GM12878 (cell line): ENCODE measurements around the gene HDHD3. TPM values are rescaled to one million over a fixed set of nuclear protein-coding genes. Genes with fewer than 3 reads are reported as not detected.

ENCODE experiments used
- ATAC-seq: fragments of 200-7000 bp; cut with Tn5 transposase; 3 replicates; pipeline ENCODE4 v1.9.1; 2020; ENCODE audit warnings: mild to moderate bottlenecking, moderate library complexity
- BruUV-seq: library from RNA; stranded (reverse); fragments of 400-500 nt; replicated peaks from 2 replicates; lab custom pipeline; 2021; lab: Mats Ljungman, UMichigan
- CTCF ChIA-PET: fragments of 300-600 bp; sonication (Branson Sonifier 250); formaldehyde crosslinking; extraction: SDS; loops from one replicate; lab custom pipeline; 2021; ENCODE audit warnings: inconsistent platforms; lab: Yijun Ruan, JAX
- POLR2A ChIA-PET: fragments of 350-600 bp; formaldehyde crosslinking; extraction: SDS; loops from one replicate; lab custom pipeline; 2021; ENCODE audit warnings: inconsistent platforms; lab: Charles Lee
- RAD21 ChIA-PET: fragments of 300-600 bp; sonication (Branson Sonifier 250); formaldehyde crosslinking; loops from one replicate; lab custom pipeline; 2023; ENCODE audit warnings: antibody characterized with exemption; ENCODE audit not compliant: unreplicated experiment; lab: Charles Lee
- SMC1A ChIA-PET: fragments of 300-600 bp; sonication (Branson Sonifier 250); formaldehyde crosslinking; loops from one replicate; lab custom pipeline; 2023; ENCODE audit not compliant: unreplicated experiment, uncharacterized antibody; lab: Charles Lee
- DNase-seq: peaks from one replicate; pipeline ENCODE4 v3.0.0-alpha.2; 2011; ENCODE audit warnings: low read depth, low spot score
- FAIRE-seq: peaks from 3 replicates; lab custom pipeline; 2011; peaks lifted over from hg19 to GRCh38; lab: Jason Lieb, UNC
- H2AFZ ChIP-seq: 2 replicates; pipeline ENCODE4 v1.6.0; 2011; ENCODE audit warnings: low read depth, low read length, control low read depth; ENCODE audit not compliant: control insufficient read depth
- H3K27ac ChIP-seq: 2 replicates; pipeline ENCODE4 v1.5.1; 2011; ENCODE audit warnings: control low read depth; ENCODE audit not compliant: control insufficient read depth, insufficient read depth
- H3K27me3 ChIP-seq, 2 experiments: replicated peaks in 1 of 2; 2 replicates each; pipeline versions ENCODE4 v1.6.0 to v1.6.1; 2011; ENCODE audit warnings: low read length in 1 of 2; ENCODE audit not compliant: control insufficient read depth in 2 of 2, insufficient read depth in 2 of 2
- H3K36me3 ChIP-seq, 2 experiments: 2 replicates each; pipeline ENCODE4 v1.5.1; 2011; ENCODE audit warnings: low read length in 1 of 2; ENCODE audit not compliant: control insufficient read depth in 2 of 2, insufficient read depth in 2 of 2
- H3K4me1 ChIP-seq: 2 replicates; pipeline ENCODE4 v1.6.1; 2011; ENCODE audit warnings: mild to moderate bottlenecking, low read length, moderate library complexity, mixed read lengths; ENCODE audit not compliant: control insufficient read depth, insufficient read depth
- H3K4me2 ChIP-seq: 2 replicates; pipeline ENCODE4 v1.6.0; 2011; ENCODE audit warnings: control low read depth; ENCODE audit not compliant: control insufficient read depth, insufficient read depth
- H3K4me3 ChIP-seq: fragments of 200-600 bp; sonication (generic); 2 replicates; pipeline ENCODE4 v1.5.1; 2016
- H3K79me2 ChIP-seq: 2 replicates; pipeline ENCODE4 v1.6.0; 2011; ENCODE audit warnings: low read length; ENCODE audit not compliant: control insufficient read depth, insufficient read depth
- H3K9ac ChIP-seq: 2 replicates; pipeline ENCODE4 v1.8.0; 2011; ENCODE audit warnings: low read length, control low read depth, mixed read lengths; ENCODE audit not compliant: control insufficient read depth, insufficient read depth
- H3K9me3 ChIP-seq: replicated peaks from 3 replicates; pipeline ENCODE4 v1.5.1; 2011; ENCODE audit warnings: mild to moderate bottlenecking, low read length; ENCODE audit not compliant: control insufficient read depth, insufficient read depth
- H4K20me1 ChIP-seq: 2 replicates; pipeline ENCODE4 v1.6.0; 2011; ENCODE audit not compliant: control insufficient read depth, insufficient read depth
- CBFB ChIP-seq: IDR thresholded peaks from 2 replicates; pipeline ENCODE4 v1.6.1; 2016; ENCODE audit warnings: antibody characterized with exemption, low read depth
- ETV6 ChIP-seq, 2 experiments: fragments of 450-650 bp in 1 of 2; IDR thresholded peaks in 1 of 2; conservative IDR thresholded peaks in 1 of 2; 2 replicates each; pipeline ENCODE4 v1.6.1; 2014; ENCODE audit warnings: antibody characterized with exemption in 1 of 2, borderline replicate concordance in 1 of 2, low read depth in 1 of 2, mild to moderate bottlenecking in 1 of 2, moderate library complexity in 1 of 2
- FOXM1 ChIP-seq: IDR thresholded peaks from 2 replicates; pipeline ENCODE4 v1.6.1; 2012; ENCODE audit warnings: low read depth, mild to moderate bottlenecking, inconsistent platforms, low read length, moderate library complexity
- GATAD2B ChIP-seq: fragments of 450-650 bp; conservative IDR thresholded peaks from 2 replicates; pipeline ENCODE4 v1.6.1; 2017; ENCODE audit warnings: low read depth, mild to moderate bottlenecking, moderate library complexity
- HDGF ChIP-seq: fragments of 450-650 bp; IDR thresholded peaks from 2 replicates; pipeline ENCODE4 v1.6.1; 2016; ENCODE audit warnings: antibody characterized with exemption
- PAX5 ChIP-seq: IDR thresholded peaks from 2 replicates; pipeline ENCODE4 v1.6.1; 2011; ENCODE audit warnings: low read depth, low read length, borderline replicate concordance
- RELA ChIP-seq: fragments of 450-650 bp; IDR thresholded peaks from 2 replicates; pipeline ENCODE4 v1.8.0; 2014; ENCODE audit warnings: borderline replicate concordance; ENCODE audit not compliant: partially characterized antibody
- RUNX3 ChIP-seq: IDR thresholded peaks from 2 replicates; pipeline ENCODE4 v1.6.1; 2012; ENCODE audit warnings: low read length, inconsistent platforms
- SMAD1 ChIP-seq: fragments of 450-650 bp; IDR thresholded peaks from 2 replicates; pipeline ENCODE4 v1.6.1; 2018; ENCODE audit warnings: mild to moderate bottlenecking, low read depth; ENCODE audit not compliant: partially characterized antibody
- SPI1 ChIP-seq: IDR thresholded peaks from 2 replicates; pipeline ENCODE4 v1.6.1; 2011; ENCODE audit warnings: low read depth, mild to moderate bottlenecking, low read length, moderate library complexity, borderline replicate concordance; ENCODE audit not compliant: insufficient read depth
- TAF1 ChIP-seq: IDR thresholded peaks from 2 replicates; pipeline ENCODE4 v1.6.1; 2011; ENCODE audit warnings: mild to moderate bottlenecking, low read depth, low read length, borderline replicate concordance
- WRNIP1 ChIP-seq: IDR thresholded peaks from 2 replicates; pipeline ENCODE4 v1.6.1; 2011; ENCODE audit warnings: low read depth, low read length, improper control_type of control experiment, borderline replicate concordance
- ZZZ3 ChIP-seq: IDR thresholded peaks from 2 replicates; pipeline ENCODE4 v1.6.1; 2011; ENCODE audit warnings: low read depth; ENCODE audit not compliant: control insufficient read depth, insufficient read length
- WGBS: methylation state at CpG from one replicate; pipeline ENCODE4 v1.1.6; 2016; ENCODE audit warnings: low lambda C conversion rate; ENCODE audit not compliant: insufficient replicate concordance, insufficient coverage; ENCODE audit errors: missing lambda C conversion rate; 5-methylcytosine and 5-hydroxymethylcytosine counted together
- in situ Hi-C: fragments of 300-500 bp; cut with MboI; formaldehyde crosslinking; loops from 9 replicates; pipeline ENCODE4 v1.14.3; 2018; ENCODE audit warnings: mixed read lengths
- intact Hi-C: fragments of 100-400 bp; cut with micrococcal nuclease; formaldehyde crosslinking; loops from one replicate; pipeline ENCODE4 v1.14.2; 2022; ENCODE audit not compliant: unreplicated experiment
- polyA plus RNA-seq, 11 experiments: library from polyadenylated mRNA; depleted of rRNA in 4 of 11; unstranded in 6 of 11; stranded (reverse) in 5 of 11; fragments of >200 nt; fragmentation: Nextera tagmentation in 4 of 11; fragmentation: Illumina TruSeq in 1 of 11; extraction: Ambion mirVana in 4 of 11; extraction: Trizol in 1 of 11; gene quantifications; 1 replicate in 1 of 11; 2 replicates in 10 of 11; pipeline versions ENCODE4 v1.2.1 to v1.2.3, GENCODE V29; 2011 to 2016; ENCODE audit warnings: inconsistent platforms in 2 of 11, missing spikeins in 2 of 11, low read depth in 1 of 11
- total RNA-seq, 4 experiments: library from RNA; depleted of rRNA in 3 of 4; stranded (reverse); fragments of >200 nt in 3 of 4; fragmentation: Illumina TruSeq in 1 of 4; extraction: Trizol in 1 of 4; gene quantifications; 2 replicates each; pipeline versions ENCODE4 v1.2.1 to v1.2.3, GENCODE V29; 2013 to 2021
- TF ChIP-seq, protein P1 (sequence below), 3 experiments: IDR thresholded peaks in 2 of 3; conservative IDR thresholded peaks in 1 of 3; 2 replicates each; pipeline ENCODE4 v1.5.1; 2011; ENCODE audit warnings: low read depth in 3 of 3, low read length in 3 of 3, mild to moderate bottlenecking in 3 of 3, control low read depth in 2 of 3, moderate library complexity in 2 of 3, inconsistent platforms in 1 of 3, mixed read lengths in 1 of 3; ENCODE audit not compliant: control insufficient read depth in 2 of 3, insufficient read depth in 1 of 3; ENCODE audit errors: extremely low read depth in 1 of 3
- TF ChIP-seq, protein P2 (sequence below): IDR thresholded peaks from 2 replicates; pipeline ENCODE4 v1.6.1; 2011; ENCODE audit warnings: borderline replicate concordance, low read depth, mild to moderate bottlenecking, moderate library complexity, mixed read lengths, low read length; ENCODE audit not compliant: insufficient read depth; ENCODE audit errors: extremely low read length
- TF ChIP-seq, protein P3 (sequence below): fragments of 450-650 bp; formaldehyde crosslinking; IDR thresholded peaks from 2 replicates; pipeline ENCODE4 v1.4.0; 2022; ENCODE audit warnings: mild to moderate bottlenecking, moderate library complexity

The HDHD3 gene
- total and polyA plus RNA-seq, 10 of the 15 experiments (the other 5 are each of a cell fraction or from before 2014, with no cell fraction given): 1.3 to 29.4 (median 17.9) TPM

DNA sequence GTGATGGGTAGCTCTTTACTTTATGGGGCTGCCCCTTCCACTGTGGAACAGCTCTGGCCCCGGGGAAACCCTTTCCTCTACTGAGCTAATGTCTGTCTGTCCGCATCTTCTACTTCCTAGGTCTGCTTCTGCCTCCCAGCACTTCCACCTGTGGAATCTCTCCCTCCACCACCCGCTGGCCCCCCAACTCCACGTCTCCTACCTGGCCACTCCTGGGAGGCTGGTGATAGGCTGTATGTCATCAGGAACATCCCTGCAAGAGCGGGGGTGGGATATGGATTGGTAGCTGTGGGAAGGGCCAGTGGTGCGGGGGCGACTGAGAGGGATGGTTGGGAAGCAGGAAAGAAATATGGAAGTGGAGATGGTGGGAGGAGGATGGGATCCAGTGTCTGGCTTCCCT is 15.1 kb upstream of the HDHD3 start (continued):
- TF ChIP-seq, protein P1, sequence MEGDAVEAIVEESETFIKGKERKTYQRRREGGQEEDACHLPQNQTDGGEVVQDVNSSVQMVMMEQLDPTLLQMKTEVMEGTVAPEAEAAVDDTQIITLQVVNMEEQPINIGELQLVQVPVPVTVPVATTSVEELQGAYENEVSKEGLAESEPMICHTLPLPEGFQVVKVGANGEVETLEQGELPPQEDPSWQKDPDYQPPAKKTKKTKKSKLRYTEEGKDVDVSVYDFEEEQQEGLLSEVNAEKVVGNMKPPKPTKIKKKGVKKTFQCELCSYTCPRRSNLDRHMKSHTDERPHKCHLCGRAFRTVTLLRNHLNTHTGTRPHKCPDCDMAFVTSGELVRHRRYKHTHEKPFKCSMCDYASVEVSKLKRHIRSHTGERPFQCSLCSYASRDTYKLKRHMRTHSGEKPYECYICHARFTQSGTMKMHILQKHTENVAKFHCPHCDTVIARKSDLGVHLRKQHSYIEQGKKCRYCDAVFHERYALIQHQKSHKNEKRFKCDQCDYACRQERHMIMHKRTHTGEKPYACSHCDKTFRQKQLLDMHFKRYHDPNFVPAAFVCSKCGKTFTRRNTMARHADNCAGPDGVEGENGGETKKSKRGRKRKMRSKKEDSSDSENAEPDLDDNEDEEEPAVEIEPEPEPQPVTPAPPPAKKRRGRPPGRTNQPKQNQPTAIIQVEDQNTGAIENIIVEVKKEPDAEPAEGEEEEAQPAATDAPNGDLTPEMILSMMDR (IDR thresholded peaks at IDR 0.05 in 2 of 3, conservative IDR thresholded peaks at IDR 0.05 in 1 of 3; ENCODE audit: control insufficient read depth in 2 of 3, extremely low read depth in 1 of 3, insufficient read depth in 1 of 3, low read depth in 3 of 3, low read length in 3 of 3): no peak
- TF ChIP-seq HDGF (no peak), ETV6 (conservative IDR thresholded peaks at IDR 0.05 in 1 of 2, IDR thresholded peaks at IDR 0.05 in 1 of 2; ENCODE audit: borderline replicate concordance in 1 of 2, low read depth in 1 of 2) (no peak), SMAD1 (no peak), GATAD2B (no peak), FOXM1 (no peak)

DNA sequence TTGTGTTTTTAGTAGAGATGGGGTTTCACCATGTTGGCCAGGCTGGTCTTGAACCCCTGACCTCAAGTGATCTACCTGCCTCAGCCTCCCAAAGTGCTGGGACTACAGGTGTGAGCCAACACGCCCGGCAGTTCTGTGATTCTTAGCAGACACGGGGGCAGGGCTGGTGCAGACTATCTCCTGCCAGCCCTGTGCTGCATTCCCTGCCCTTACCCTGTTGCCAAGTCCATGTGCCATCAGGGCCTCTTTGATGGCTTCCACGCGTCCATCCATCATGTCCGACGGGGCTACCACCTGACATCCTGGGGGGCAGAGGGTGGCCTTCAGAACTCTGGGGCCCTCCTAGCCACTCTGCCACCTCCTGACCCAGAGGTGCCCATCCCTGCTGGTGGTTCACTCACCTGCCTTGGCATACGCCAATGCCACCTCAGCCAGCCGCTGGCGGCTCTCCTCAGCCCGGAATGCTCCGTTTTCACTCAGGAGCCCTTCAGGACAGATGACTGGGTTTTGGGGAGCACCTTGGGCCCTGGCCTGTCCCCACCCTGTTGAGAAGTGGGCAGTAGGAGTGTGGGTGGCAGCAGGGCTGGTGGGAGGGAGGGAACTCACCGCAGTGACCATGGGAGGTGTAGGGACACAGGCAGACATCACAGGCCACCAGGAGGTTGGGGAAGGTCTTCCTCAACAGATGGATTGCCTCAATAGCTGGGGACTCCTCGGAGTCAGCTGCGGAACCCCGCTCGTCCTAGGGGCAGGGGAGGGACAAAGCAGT is 13.6 kb upstream of the HDHD3 start:
- no peak for ATAC-seq
- CTCF ChIA-PET: interaction anchor here (1.2 kb wide), 1 partner anchor 11 kb away, joined by 3 read pairs; the partner anchor contains the start of gene ALAD
- Histone ChIP-seq H3K36me3 (peaks cover 0 to 10% of the 10 kb centered on the region in 2 experiments; a peak in 3 of 4 replicates), H3K9me3 (no peaks in the 10 kb centered on the region), H3K79me2 (no peaks in the 10 kb centered on the region), H3K27ac (no peak overlapping the region), H3K27me3 (no peaks in the 10 kb centered on the region), H3K4me2 (no peak overlapping the region), H2AFZ (no peak overlapping the region), H3K4me3 (no peak overlapping the region), H3K9ac (no peak overlapping the region), H3K4me1 (no peaks in the 10 kb centered on the region), H4K20me1 (no peaks in the 10 kb centered on the region; the same call in 1 of the 2 replicates)
- DNase-seq: no peak
- FAIRE-seq: no peak
- intact Hi-C loops (no loop called here), in situ Hi-C loops (no loop called here)
- RAD21 ChIA-PET: no interaction called here
- SMC1A ChIA-PET: no interaction called here
- WGBS: 87% methylated on average over 17 of the region's 17 CpGs
- BruUV-seq: no TSS peak
- POLR2A ChIA-PET: no interaction called here
- no peak for TF ChIP-seq TAF1
- TF ChIP-seq SPI1: no peak
- TF ChIP-seq, protein P2, sequence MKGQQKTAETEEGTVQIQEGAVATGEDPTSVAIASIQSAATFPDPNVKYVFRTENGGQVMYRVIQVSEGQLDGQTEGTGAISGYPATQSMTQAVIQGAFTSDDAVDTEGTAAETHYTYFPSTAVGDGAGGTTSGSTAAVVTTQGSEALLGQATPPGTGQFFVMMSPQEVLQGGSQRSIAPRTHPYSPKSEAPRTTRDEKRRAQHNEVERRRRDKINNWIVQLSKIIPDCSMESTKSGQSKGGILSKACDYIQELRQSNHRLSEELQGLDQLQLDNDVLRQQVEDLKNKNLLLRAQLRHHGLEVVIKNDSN: no peak
- no peak for TF ChIP-seq PAX5
- TF ChIP-seq, protein P3, sequence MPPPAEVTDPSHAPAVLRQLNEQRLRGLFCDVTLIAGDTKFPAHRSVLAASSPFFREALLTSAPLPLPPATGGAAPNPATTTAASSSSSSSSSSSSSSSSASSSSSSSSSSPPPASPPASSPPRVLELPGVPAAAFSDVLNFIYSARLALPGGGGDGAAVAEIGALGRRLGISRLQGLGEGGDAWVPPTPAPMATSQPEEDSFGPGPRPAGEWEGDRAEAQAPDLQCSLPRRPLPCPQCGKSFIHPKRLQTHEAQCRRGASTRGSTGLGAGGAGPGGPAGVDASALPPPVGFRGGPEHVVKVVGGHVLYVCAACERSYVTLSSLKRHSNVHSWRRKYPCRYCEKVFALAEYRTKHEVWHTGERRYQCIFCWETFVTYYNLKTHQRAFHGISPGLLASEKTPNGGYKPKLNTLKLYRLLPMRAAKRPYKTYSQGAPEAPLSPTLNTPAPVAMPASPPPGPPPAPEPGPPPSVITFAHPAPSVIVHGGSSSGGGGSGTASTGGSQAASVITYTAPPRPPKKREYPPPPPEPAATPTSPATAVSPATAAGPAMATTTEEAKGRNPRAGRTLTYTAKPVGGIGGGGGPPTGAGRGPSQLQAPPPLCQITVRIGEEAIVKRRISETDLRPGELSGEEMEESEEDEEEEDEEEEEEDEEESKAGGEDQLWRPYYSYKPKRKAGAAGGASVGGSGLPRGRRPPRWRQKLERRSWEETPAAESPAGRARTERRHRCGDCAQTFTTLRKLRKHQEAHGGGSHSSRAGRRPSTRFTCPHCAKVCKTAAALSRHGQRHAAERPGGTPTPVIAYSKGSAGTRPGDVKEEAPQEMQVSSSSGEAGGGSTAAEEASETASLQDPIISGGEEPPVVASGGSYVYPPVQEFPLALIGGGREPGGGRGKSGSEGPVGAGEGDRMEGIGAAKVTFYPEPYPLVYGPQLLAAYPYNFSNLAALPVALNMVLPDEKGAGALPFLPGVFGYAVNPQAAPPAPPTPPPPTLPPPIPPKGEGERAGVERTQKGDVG (CRISPR knock-in tag): no peak
- no peak for TF ChIP-seq WRNIP1
- TF ChIP-seq CBFB: no peak
- no peak for TF ChIP-seq ZZZ3
- no peak for TF ChIP-seq RELA
- TF ChIP-seq RUNX3: no peak
